GM10266 (cell line): ENCODE data around the gene DHRS4L2.
A peak's percentile ranks its signal among the peaks of the same experiment; 100 is the strongest.
"Not testable (repeated sequence)": the region's sequence is repeated elsewhere in the genome, so short reads cannot be mapped to it uniquely, and the experiment has no call there.

ENCODE experiments used
- DNase-seq: peaks from one replicate; pipeline ENCODE4 v3.0.0; 2012; ENCODE audit errors: extremely low spot score
- TF ChIP-seq, protein P1 (sequence below): IDR thresholded peaks from 2 replicates; pipeline ENCODE4 v1.5.1; 2012; ENCODE audit warnings: mild to moderate bottlenecking, low read depth; ENCODE audit not compliant: control insufficient read depth, insufficient read depth; ENCODE audit errors: missing control alignments

DHRS4L2 gene

DNA sequence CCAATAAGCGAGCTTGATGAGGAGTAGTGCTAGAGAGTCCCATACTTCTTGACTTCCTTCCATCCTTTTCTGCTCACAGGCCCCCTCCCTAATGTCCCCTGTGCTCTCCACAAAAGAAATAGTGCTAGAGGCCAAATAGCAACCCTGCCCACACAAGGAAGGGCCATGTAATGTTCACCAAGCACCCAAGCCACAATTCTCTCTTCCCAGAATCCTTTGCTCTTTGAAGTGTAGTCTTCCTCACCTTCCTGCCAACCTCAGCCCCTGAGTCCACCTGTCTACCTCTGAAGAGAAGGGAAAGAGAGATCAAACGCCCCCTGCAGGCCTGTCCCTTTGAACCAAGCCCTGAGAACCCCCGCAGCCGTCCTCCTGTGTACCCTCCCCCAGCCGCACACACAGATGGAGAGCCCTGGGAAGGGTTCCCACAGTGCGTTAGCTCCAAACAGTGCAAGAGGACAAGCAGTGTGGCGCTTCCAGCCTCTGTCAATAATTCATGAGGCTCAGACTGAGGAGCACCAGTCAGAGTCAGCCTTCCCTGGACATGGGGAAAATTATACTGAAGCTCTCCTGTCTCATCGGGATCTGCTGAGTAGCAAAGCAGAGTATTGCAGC lies 37.0 kb upstream of the DHRS4L2 start:
- no peak for DNase-seq
- TF ChIP-seq, protein P1, sequence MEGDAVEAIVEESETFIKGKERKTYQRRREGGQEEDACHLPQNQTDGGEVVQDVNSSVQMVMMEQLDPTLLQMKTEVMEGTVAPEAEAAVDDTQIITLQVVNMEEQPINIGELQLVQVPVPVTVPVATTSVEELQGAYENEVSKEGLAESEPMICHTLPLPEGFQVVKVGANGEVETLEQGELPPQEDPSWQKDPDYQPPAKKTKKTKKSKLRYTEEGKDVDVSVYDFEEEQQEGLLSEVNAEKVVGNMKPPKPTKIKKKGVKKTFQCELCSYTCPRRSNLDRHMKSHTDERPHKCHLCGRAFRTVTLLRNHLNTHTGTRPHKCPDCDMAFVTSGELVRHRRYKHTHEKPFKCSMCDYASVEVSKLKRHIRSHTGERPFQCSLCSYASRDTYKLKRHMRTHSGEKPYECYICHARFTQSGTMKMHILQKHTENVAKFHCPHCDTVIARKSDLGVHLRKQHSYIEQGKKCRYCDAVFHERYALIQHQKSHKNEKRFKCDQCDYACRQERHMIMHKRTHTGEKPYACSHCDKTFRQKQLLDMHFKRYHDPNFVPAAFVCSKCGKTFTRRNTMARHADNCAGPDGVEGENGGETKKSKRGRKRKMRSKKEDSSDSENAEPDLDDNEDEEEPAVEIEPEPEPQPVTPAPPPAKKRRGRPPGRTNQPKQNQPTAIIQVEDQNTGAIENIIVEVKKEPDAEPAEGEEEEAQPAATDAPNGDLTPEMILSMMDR: no peak

DNA sequence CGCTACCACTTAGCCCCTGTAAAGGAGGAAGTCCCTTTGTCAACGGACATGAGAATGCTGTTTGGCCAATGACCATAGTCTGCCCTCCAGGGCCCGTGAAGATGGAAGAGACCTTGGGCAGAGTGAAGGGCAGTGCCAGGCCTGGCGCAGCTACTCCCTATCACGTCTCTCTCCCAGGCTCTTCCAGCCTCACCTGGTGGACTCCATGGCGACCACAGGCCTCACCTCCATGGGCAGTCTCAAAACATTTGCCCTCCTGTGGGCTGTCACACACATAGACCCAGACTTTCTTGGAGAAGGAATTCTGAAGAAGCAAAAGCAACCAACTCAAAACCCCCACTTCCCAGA lies 35.6 kb upstream of the DHRS4L2 start:
- not testable (repeated sequence) for DNase-seq

- DNase-seq: peak; percentile 83
- TF ChIP-seq, protein P1: peak; percentile 92
Measured at GRCh38 chr14:23953464-23954278, 35.1 kb upstream of the DHRS4L2 start, which contains the start of gene DHRS4. DHRS4 (plus strand) TSS chr14:23953770; CDS start chr14:23953789, 19 bp downstream.

GRCh38 chr14:23954279-23954614 lies 34.5 kb upstream of the DHRS4L2 start:
- DNase-seq: not testable (repeated sequence)

DNA sequence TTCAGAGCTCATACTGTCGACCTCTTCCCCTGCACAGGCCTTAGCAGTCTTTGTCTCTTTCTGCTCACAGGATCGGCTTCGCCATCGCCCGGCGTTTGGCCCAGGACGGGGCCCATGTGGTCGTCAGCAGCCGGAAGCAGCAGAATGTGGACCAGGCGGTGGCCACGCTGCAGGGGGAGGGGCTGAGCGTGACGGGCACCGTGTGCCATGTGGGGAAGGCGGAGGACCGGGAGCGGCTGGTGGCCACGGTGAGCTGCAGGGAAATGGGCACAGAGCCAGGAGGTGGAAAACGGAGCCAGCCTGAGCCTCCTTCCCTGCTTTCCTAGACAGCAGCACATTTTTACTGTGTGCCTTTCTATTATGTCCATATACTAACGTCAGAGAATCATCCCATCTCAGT lies 33.8 kb upstream of the DHRS4L2 start:
- DNase-seq: not testable (repeated sequence)

DNA sequence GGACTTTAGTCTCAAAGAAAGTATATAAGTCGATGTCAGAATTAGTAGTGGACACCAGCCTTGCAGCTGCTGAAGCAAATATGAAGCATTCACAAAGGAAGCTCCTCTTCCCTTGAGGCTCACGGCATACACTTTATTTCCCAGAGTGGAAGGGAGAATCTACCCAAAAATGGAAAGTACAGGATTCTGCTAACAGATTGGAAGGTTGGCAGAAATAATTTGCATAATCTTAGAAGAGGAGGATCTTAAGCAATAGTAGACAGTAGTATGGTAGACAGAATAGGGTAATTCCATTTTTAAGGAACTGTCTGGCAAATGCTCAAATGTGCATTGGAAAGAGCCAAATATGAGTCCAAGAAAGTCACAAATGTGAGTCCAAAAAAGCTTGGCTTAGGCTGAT lies 32.9 kb upstream of the DHRS4L2 start:
- not testable (repeated sequence) for DNase-seq

GRCh38 chr14:23957913-23958569 lies 30.7 kb upstream of the DHRS4L2 start:
- not testable (repeated sequence) for DNase-seq

GRCh38 chr14:23960899-23961298 lies 27.8 kb upstream of the DHRS4L2 start:
- DNase-seq: not testable (repeated sequence)

GRCh38 chr14:23961704-23962103 lies 27.0 kb upstream of the DHRS4L2 start:
- DNase-seq: not testable (repeated sequence)

- not testable (repeated sequence) for DNase-seq
Measured at GRCh38 chr14:23969130-23969480, 19.6 kb upstream of the DHRS4L2 start.

- not testable (repeated sequence) for DNase-seq
Measured at GRCh38 chr14:23969481-23970282, 19.0 kb upstream of the DHRS4L2 start.

DNA sequence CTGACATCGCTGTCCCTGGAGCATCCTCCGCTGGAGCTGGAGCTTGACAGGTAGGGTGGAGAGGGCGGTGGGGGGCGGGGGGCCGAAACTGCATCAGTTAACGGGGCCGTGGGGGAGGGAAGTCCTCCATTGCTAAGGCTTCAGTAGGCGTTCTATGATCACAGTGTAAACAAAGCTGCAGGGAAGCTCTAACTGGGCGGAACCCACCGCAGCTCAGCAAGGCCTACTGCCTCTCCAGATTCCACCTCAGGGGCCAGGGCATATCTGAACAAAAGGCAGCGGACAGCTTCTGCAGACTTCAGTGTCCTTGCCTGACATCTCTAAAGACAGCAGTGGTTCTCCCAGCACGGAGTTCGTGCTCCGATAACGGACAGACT lies 18.5 kb upstream of the DHRS4L2 start:
- DNase-seq: not testable (repeated sequence)

- DNase-seq: not testable (repeated sequence)
Measured at GRCh38 chr14:23973178-23973577, 15.6 kb upstream of the DHRS4L2 start.

DNA sequence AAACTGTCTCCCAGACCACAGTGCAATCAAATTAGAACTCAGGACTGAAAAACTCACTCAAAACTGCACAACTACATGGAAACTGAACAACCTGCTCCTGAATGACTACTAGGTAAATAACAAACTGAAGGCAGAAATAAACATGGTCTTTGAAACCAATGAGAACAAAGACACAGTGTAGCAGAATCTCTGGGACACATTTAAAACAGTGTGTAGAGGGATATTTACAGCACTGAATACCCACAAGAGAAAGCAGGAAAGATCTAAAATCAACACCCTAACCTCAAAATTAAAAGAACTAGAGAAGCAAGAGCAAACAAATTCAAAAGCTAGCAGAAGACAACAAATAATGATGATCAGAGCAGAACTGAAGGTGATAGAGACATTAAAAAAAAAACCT lies 14.7 kb upstream of the DHRS4L2 start:
- not testable (repeated sequence) for DNase-seq

- DNase-seq: not testable (repeated sequence)
Measured at GRCh38 chr14:23977208-23977607, 11.5 kb upstream of the DHRS4L2 start.

DNA sequence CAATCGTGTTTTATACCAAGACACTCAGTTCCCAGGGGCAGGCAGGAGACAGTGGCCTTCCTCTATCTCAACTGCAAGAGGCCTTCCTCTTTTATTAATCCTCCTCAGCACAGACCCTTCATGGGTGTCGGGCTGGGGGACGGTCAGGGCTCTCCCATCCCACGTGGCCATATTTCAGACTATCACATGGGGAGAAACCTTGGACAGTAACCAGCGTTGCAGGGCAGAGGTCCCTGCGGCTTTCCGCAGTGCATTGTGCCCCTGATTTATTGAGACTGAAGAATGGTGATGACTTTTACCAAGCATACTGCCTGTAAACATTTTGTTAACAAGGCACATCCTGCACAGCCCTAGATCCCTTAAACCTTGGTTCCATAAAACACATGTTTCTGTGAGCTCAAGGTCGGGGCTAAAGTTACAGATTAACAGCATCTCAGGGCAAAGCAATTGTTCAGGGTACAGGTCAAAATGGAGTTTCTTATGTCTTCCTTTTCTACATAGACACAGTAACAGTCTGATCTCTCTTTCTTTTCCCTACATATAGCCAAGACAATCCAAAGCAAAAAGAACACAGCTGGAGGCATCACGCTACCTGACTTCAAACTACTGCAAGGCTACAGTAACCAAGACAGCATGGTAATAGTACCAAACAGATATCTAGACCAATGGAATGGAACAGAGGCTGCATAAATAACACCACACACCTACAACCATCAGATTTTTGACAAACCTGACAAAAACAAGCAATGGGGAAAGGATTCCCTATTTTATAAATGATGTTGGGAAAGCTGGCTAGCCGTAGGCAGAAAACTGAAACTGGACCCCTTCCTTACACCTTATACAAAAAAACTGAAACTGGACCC lies 6.5 kb upstream of the DHRS4L2 start:
- DNase-seq: not testable (repeated sequence)
